GM21619 (cell line): Measurements from ENCODE around the gene CCDC158.
A peak's percentile ranks its signal among the peaks of the same experiment; 100 is the strongest.
"Not testable (repeated sequence)": the region's sequence is repeated elsewhere in the genome, so short reads cannot be mapped to it uniquely, and the experiment has no call there.

ENCODE experiments used
- ATAC-seq: cut with Tn5 transposase; IDR thresholded peaks from one replicate; pipeline ENCODE4 v1.9.1; 2021; ENCODE audit not compliant: unreplicated experiment

Gene CCDC158

DNA sequence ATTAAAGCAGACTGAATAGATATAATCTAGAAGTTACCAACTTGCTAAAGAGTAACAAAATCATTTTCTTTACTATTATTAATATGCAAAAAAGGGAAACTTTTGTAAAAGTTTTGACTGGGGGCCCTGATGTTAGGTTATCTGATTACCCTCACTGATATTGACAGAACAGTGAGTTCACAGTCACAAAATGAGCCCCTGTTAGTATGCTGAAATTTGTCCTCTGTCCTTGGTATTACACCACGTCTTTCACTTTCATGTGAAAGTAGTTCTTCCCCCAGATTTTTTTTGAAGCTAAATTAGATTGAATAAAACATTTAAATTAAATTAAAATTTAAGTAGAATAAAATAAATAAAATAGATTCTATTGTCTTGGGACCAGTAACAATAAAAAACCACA lies 108.5 kb downstream of the CCDC158 start:
- ATAC-seq: no peak

- ATAC-seq: no peak
Observed at GRCh38 chr4:76311896-76312331, 109.0 kb downstream of the CCDC158 start.

GRCh38 chr4:76310683-76311082 lies 110.3 kb downstream of the CCDC158 start:
- no peak for ATAC-seq

GRCh38 chr4:76309939-76310550 lies 110.9 kb downstream of the CCDC158 start:
- no peak for ATAC-seq

GRCh38 chr4:76308548-76308947 lies 112.4 kb downstream of the CCDC158 start:
- no peak for ATAC-seq

DNA sequence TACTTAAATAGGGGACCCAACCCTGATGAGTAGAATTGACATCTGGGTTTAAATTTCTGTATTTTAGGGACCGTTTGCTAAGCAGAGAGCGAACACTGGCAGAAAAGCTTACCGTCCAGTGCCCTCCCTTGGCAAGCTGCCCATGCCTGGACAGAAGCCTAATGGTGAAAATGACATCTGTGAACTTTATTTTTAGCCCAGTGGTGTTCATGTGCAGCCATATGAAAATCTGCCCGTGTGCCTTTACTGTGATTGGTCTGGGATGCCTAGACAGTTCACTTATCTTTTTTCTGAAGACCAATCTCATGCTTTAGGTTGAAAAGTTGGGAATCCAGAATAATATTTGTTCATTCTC lies 113.3 kb downstream of the CCDC158 start:
- ATAC-seq: no peak

DNA sequence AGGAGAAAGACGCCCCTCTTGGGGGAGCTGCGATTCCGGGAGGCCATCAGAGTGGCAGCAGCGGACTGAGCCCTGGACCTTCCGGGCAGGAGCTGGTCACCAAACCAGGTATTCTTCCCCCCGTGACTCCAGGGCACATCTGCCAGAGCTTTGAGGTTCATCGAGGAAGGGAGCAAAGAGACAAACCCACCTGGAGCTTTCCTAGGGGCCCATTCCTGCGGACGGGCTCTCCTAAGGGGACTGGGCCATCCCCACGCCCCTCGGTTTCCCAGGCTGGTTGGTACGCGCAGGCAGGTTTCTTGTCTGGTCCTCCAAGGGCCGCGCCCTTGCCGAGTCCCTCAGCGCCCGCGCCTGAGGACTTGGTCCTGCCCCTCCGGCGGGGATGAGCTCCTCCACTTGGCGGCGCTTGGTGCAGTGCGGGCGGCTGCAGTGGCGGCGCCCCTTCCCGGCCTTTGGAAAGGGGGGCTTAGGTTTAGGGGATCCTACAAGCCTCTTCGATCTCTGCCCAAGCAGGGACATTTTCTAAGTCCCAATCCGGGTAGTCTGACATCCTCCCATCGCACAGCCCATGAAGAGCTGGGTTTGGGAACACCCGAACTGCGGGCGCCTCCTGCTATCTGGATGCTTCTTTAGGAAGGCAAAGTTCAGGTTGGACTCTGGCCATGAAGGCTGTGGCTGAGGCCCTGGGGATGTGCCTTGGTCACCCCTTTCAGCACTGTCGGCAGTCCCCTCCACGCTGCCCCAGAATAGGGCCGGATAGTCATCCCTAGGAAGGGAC lies 113.9 kb downstream of the CCDC158 start:
- ATAC-seq: no peak

- ATAC-seq: no peak
Observed at GRCh38 chr4:76305971-76306881, 114.7 kb downstream of the CCDC158 start, which contains the start of gene STBD1. TSS of gene STBD1 (plus strand) at chr4:76306733. CDS start at chr4:76306770, 37 bp downstream.

DNA sequence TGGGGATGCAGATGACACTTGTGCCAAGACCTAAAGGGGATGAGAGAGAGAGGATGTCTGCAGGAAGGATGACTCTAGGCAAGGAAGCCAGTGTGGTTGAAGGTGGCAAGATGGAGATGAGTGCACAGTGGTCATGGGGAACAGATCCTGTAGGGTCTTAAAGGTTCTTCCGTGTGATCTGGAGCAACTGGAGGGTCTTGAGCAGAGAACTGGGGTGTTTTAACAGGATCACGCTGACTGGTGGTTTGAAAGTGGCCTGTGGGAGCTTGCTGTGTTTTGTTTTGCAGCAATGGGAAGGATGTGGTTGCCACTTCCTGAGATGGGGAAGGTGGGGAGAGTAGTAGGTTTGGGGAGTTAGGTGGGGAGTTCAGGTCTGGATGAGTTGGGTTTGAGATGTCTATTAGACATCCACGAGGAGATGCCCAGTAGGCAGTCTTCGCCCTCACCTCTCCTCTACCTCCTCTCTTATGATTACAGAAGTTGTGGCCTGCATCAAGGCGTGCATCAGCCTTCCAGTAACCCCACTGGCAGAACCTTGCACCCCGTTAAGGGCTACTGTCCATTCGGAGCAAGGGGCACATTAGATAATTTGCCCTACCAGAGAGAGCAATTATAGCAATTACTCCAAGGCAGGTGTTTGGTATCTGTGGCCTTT lies 115.8 kb downstream of the CCDC158 start:
- no peak for ATAC-seq

DNA sequence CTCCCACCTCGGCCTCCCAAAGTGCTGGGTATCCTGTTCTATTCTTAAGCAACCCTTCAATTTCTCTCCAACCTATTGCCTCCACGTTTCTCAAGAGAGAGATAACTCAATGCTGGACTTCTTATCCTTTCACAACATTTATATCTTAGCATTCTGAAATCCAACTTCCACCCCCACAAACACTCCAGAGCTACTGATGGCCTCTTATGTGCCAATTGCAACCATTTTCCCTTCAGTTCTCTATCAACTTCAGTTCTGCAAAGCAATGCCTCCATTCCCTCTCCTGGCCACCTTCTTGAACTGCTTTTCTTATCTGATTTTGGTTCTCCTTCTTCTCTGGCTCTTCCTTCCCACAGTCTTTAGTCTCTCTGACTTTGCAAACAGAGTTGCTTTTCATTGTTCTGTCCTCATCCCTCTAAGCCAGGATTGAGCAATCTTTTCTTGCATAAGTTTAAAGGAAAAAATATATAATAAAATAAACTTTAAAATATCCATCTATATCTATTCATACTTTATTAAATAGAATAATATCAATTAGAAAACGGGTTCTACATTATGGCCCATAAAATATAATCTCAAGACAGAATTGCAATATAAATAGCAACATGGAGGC lies 118.0 kb downstream of the CCDC158 start:
- ATAC-seq: no peak

GRCh38 chr4:76301775-76302162 lies 119.2 kb downstream of the CCDC158 start:
- ATAC-seq: no peak

DNA sequence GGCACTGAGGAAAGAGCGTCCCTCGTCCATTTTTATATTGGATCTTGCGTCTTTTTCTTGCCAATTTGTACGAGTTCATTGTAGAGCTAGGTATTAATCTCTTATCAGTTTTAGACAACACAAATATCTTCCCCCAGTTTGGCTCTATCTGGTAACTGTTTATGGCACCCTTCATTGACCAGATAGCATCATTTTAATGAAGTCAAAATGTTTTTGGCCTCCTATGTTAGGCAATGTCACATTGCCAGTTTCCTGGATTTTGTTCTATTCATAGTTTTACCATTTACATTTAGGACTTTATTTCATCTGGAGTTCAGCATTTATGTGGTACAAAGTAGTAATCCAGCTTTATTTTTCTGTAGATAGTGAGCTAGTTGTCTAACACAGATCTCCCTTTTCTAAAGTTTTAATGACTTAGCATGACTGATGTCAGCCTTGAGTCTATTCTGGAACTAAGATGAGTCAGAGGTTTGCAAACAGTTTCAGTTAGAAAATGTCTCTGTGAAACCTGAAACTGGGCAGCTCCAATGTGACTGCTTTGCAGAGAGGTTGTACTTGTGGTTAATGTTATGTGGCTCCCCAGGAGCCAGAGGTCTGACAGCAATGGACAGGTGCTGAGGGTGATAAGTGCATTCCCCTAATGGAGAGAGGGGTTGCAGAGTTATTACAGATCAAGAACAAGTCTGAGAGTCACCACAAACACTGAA lies 119.7 kb downstream of the CCDC158 start:
- peak; percentile 98 for ATAC-seq

DNA sequence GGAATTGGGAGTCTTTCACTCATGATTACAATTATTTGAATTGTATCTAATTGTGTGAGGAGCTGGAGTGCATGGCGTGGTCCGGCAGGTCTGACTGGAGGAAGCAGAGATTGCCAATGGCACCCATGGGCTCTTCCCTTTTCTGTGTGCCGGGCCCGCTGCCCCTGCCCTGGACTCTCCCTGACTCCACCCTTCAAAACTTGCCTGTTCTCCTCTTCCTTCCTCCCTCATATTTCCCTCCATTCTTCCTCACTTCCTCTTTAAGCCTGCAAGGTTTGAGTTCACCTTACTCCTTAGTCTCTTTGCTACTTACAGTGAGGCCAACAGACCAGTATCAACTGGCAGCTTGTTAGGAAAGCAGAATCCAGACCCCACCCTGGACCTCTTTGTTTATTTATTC lies 120.9 kb downstream of the CCDC158 start:
- ATAC-seq: no peak

GRCh38 chr4:76298227-76298626 lies 122.7 kb downstream of the CCDC158 start:
- no peak for ATAC-seq

- no peak for ATAC-seq
Observed at GRCh38 chr4:76296286-76296820, 124.6 kb downstream of the CCDC158 start.

GRCh38 chr4:76293772-76294171 lies 127.2 kb downstream of the CCDC158 start:
- no peak for ATAC-seq

GRCh38 chr4:76292730-76293129 lies 128.2 kb downstream of the CCDC158 start:
- no peak for ATAC-seq

DNA sequence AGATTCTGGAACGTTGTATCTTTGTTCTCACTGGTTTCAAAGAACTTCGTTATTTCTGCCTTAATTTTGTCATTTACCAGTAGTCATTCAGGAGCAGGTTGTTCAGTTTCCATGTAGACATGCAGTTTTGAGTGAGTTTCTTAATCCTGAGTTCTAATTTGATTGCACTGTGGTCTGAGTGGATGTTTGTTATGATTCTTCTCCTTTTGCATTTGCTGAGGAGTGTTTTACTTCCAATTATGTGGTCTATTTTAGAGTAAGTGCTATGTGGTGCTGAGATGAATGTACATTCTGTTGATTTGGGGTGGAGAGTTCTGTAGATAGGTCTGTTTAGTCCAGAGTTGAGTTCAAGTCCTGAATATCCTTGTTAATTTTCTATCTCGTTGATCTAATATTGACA lies 133.1 kb downstream of the CCDC158 start:
- not testable (repeated sequence) for ATAC-seq

DNA sequence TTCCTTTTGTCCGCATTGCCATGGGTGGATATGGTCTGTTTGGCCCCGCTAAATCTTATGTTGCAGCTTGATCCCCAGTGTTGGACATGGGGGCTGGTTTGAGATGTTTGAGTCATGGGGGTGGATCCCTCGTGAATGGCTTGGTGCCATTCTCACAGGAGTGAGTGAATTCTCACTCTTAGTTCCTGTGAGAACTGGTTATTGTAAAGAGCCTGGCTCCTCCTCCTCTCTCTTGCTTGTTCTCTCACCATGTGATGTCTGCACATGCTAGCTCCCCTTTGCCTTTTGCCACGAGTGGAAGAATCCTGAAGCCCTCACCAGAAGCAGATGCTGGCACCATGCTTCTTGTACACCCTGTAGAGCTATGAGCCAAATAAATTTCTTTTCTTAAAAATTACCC lies 137.0 kb downstream of the CCDC158 start:
- ATAC-seq: no peak
